ENCODE measurements around the gene LITAF.
"Not testable (repeated sequence)": the region's sequence is repeated elsewhere in the genome, so short reads cannot be mapped to it uniquely, and the experiment has no call there.

LITAF gene

DNA sequence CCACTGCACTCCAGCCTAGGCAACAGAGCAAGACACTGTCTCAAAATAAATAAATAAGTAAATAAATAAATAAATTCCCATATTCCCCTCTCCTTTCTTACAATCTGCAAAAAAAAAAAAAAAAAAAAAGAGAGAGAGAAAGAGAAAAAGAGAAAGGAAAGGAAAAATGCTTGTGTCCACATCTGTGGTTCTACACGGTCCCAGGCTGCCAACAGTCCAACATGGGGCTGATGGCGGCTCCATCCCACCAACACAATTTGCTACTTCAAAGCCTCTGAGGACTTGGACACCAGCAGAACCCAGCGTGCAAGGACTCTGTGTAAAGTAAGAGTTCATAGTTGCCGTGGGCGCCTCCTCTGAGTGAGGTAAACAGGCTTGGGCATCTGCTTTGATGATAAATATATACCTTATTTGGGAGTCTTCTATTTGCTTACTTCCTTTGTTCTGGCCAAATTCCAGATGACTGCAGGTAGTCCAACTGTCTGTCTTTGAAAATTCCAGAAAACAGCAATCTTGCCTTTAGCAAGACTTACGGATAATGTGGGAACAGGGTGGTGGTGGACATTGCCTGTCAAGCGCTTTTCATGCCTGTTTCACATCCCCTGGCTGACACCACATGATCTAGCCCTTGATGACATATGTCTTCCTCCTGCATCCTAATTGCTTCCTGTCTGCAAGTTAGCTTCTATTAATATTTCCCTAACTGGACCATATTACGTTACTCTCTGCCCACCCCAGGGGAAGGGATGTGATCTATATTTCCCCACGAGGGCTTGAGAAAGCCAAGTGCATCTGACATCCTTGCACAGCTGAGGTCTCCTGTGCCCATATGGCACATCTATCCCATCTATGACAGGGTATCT is 10.1 kb downstream of the LITAF start:
- in situ Hi-C loops (cut with MboI; ENCODE audit: low sequenced_read_pairs) = no loop called here

DNA sequence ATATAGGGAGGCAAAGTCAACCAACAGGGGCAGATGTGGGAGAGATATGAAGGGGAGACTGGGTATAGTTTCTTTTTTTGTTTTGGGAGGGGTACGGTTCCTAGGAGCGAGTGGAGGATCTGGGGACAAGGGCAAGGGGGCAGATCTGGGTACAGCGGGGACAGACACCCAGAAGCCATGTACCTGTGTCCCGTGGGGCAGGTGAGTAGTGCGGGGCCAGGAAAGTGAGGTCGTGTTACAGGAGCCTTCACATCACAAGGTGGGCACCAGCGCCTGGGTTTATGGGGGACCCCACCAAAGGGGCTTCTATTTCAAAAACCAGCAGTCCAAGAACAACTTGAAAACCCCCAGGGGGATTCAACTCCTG is 11.5 kb downstream of the LITAF start:
- in situ Hi-C loops (cut with MboI; ENCODE audit: low sequenced_read_pairs) = no loop called here

DNA sequence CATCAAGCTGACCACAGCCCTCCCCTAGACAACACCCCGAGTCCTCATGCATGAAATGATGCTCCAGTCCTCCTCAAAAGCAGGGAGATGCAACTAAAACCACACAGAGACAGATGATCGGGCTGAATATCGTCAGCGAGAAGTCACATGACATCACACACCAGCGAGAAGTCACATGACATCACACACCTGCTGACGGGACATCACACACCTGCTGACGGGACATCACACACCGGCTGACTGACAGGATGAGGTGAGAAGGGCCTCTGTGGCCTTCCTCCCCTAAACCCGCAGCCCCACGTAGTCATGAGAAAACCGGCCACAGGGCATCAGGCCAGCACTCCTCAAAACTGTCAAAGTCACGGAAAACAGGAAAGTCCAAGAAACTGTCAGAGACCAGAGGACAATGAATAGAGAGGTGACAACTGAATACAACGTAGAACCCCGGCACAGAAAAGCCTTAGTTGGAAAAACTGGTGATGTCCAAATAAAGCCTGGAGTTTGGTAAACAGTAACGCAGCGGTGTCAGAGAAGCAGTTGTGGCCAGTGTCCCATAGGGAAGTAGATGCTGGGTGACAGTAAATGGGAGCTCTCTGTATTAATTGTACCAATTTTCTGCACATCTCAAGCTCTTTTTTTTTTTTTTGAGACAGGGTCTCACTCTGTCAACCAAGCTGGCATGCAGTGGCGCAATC is 14.3 kb downstream of the LITAF start:
- in situ Hi-C loops (cut with MboI; ENCODE audit: low sequenced_read_pairs) = no loop called here

DNA sequence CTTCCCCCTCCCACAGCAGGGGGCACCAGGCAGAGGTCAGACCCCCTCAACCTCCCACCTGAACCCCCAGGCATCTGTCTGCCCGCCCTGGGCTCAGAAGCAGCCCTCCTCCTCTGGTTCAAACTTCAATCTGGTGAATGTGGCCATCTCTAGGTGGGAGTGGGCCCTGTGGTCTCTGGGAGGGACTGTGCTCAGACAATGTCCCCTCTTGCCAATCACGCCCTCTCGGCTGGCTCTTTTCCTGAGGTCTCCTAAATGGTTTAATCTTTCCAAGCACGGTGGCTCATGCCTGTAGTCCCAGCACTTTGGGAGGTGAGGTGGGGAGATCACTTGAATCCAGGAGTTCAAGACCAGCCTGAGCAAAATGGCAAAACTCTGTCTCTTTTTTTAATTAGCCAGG is 15.2 kb downstream of the LITAF start:
- in situ Hi-C loops (cut with MboI; ENCODE audit: low sequenced_read_pairs) = no loop called here

DNA sequence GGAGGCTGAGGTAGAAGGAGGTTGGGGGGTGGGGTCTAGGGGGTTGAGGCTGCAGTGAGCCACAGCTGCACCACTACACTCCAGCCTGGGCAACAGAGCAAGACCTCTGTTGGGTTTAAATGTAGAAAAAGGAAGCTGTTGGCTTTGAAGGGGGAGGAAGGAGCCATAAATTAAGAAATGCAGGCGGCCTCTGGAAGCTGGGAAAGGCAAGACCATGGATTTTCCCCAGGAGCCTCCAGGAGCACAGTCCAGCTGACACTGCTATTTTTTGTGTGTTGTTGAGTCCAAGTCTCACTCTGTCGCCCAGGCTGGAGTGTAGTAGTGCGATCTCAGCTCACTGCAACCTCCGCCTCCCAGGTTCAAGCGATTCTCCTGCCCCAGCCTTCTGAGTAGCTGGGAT is 15.9 kb downstream of the LITAF start:
- in situ Hi-C loops (cut with MboI; ENCODE audit: low sequenced_read_pairs) = no loop called here

DNA sequence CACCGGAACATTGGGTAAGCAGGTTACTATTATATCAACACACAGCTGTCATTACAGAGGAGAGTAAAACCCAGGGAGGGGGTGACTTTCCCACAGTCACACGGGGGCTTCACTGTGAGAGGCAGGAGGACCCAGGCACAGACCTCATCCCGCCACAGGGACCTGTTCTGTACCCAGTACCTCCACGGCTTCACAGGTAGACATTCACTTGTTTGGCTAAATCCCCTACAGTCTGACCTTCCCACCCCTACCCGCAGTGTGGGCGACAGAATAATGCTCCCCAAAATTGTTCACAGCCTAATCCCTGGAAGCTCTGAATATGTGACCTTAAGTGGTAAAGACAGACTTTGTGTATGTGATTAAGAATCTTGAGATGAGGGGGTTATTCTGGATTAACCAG is 16.5 kb downstream of the LITAF start:
- in situ Hi-C loops (cut with MboI; ENCODE audit: low sequenced_read_pairs) = no loop called here

DNA sequence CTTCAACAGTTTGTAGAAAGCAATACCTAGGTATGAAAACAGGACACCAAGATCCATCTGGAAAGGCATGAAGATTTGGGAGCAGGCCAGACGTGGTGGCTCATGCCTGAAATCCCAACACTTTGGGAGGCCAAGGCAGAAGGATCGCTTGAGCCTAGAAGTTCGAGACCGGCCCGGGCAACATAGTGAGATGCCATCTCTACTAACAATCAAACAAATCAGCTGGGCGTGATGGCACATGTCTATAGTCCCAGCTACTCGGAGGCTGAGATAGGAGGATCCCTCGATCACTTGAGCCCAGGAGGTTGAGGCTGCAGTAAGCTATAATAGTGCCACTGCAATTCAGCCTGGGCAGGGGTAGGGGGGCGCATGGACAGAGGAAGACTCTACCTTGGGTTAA is 20.3 kb downstream of the LITAF start:
- in situ Hi-C loops (cut with MboI; ENCODE audit: low sequenced_read_pairs) = no loop called here

DNA sequence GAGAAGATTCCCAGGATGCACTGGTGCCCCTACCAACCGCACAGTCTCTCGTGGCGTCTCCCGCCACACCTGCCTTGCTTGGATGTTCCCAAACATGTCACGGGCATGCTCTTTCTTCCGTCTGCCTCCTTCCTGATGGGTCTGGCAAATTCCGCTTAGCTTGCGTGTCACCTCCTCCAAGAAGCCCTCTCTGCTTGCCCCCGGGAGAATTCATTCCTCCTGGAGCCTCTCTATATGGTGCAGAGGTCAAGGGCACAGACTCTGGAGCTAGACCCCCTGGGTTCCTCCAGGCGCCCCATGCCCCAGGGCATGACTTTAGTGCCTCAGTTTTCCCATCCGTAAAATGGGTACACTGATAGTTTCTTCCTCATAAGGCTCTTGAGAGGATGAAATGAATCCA is 21.1 kb downstream of the LITAF start:
- in situ Hi-C loops (cut with MboI; ENCODE audit: low sequenced_read_pairs) = no loop called here

DNA sequence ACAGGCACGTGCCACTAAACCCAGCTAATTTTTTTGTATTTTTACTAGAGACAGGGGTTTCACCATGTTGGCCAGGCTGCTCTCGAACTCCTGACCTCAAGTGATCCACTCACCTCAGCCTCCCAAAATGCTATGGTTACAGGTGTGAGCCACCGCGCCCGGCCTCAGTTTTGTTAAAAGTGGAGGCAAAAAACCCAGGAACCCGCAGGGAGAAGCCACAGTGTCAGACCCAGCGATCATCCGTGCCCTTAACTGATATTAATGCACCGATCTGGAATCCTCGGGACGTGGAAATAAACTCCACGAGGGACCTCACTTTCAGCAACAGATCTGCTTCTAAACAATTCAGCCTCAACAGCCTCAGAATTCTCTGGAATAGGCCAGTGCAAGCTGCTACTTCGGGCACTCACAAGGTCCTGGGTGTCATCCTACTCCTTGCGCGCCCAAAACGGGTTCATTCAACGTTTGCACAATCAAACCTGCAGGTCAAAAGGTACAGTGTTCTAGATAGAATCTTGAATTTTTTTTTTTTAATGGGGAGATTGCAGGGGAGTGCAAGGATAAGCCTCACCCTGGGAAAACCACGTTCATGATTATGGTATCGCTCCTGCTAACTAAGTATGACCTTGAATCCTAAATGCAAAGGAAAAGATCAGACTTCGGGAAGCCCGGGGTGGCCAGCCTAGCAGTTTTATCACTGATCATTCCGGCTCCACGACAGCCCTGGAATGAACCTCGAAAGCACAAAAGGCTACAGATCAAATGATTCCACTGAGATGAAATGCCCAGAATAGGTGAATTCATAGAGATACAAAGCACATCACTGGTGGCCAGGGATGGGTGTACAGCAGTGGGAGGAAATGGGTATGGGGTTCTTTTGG is 22.4 kb downstream of the LITAF start:
- in situ Hi-C loops (cut with MboI; ENCODE audit: low sequenced_read_pairs) = no loop called here

DNA sequence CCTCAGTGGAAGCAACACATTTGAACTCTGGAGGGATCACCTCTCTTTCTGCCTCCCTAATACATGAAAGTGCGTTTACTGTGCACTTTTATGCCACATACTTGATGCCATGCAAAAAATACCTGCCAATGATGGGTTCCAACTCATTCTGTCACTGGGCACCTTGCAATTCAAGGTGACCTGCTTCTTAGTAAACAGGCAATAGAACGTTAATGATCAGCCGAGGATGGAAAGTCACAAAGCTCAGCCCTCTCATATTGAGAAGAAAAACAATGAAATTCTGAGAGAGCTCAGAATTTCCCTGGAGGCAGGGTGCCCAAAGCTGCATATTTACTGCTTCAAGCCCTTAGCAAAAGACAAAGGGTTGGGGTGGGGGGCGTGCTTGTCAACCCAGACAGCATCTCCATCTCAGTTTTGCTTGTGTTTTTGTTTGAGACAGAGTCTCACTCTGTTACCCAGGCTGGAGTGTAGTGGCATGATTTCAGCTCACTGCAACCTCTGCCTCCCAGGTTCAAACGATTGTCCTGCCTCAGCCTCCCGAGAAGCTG is 23.2 kb downstream of the LITAF start:
- in situ Hi-C loops (cut with MboI; ENCODE audit: low sequenced_read_pairs) = no loop called here

DNA sequence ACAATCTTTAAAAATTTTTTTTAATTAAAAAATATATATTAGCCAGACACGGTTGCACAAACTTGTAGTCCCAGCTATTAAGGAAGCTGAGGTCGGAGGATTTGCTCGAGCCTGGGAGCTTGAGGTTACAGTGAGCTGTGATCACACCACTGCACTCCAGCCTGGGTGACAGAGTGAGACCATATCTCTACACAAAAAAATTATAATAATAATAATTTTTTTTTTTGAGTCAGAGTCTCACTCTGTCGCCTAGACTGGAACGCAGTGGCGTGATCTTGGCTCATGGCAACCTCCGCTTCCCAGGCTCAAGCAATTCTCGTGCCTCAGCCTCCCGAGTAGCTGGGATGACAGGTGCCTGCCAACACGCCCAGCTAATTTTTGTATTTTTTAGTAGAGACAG is 23.8 kb downstream of the LITAF start:
- in situ Hi-C loops (cut with MboI; ENCODE audit: low sequenced_read_pairs) = no loop called here

DNA sequence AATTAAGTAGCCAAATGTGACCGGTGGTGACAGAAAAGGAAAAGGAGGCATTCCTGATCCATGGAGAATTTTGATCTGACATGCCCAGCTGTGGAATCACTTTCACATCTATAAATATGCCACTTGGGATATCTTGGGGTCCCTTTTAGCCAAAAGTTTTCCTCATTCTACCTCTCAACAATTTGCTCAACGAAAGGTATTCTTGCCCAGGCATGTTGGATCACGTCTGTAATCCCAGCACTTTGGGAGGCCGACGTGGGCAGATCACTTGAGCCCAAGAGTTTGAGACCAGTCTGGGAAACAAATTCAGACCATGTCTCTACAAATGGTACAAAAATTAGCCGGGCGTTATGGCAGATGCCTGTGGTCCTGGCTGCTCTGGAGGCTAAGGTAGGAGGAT is 24.3 kb downstream of the LITAF start:
- in situ Hi-C loops (cut with MboI; ENCODE audit: low sequenced_read_pairs) = no loop called here

DNA sequence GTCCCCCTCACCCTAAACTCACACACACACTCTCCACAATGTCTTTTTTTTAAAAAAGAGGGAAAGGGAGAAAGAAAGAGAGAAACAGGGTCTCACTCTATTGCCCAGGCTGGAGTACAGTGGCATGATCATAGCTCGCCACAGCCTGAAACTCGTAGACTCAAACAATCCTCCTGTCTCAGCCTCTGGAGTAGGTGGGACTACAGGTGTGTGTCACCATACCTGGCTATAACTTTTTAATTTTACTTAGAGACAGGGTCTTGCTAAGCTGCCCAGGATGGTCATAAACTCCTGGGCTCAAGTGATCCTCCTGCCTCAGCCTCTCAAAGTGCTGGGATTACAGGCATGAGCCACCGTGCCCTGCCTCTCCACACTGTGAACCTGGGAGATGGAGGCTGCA is 24.9 kb downstream of the LITAF start:
- in situ Hi-C loops (cut with MboI; ENCODE audit: low sequenced_read_pairs) = no loop called here

DNA sequence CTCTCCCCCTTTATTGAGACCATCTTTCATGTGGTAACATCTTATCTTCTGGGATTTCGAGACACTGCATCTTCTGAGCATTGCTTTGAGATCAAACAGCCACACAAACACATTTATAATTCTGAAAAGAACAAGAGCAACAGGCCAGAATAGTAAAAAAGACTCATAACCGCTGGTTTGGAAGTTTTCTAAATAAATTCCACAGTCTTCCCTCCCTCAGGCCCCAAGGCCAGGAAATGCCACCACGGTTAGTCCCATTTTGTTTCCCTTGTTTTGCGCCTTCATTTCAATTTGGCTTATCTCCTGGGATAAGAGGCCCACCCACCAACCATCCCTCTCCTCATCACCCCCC is 25.3 kb downstream of the LITAF start:
- in situ Hi-C loops (cut with MboI; ENCODE audit: low sequenced_read_pairs) = no loop called here

DNA sequence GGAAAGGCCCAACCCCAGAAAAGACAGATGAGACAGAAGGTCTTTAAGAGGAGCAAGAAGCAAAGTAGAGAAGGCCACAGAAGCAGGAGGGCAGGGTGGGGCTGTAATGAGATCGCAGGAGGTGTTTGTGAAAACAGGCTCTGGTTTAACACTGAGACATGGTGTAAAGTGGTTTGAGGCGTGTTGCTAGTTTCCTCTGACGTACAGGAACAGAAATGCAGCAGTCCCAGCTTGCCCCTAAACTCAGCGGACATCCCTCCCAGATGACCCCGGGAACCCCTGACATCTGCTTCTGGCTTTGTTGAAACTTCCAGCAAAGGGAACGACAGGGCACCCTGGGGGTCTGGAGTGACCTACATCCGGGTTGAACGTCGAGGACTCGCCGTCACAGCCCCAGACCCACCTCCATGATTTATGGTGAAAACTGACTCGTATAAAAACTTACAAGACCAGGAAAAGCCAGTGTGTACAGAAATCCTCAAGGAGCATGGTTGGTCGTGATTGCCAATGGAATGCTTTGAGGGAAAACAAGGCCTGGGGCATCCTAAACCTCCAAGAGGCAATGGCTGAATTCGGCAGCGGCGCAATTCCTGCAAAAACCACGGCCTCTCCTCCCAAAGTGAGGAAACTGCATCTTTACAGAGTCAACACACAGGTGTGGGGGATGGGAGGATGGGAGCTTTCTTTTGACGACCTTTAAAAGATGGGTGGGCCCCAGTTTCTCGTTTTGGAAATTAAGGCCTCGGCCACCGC is 25.8 kb downstream of the LITAF start:
- in situ Hi-C loops (cut with MboI; ENCODE audit: low sequenced_read_pairs) = no loop called here

DNA sequence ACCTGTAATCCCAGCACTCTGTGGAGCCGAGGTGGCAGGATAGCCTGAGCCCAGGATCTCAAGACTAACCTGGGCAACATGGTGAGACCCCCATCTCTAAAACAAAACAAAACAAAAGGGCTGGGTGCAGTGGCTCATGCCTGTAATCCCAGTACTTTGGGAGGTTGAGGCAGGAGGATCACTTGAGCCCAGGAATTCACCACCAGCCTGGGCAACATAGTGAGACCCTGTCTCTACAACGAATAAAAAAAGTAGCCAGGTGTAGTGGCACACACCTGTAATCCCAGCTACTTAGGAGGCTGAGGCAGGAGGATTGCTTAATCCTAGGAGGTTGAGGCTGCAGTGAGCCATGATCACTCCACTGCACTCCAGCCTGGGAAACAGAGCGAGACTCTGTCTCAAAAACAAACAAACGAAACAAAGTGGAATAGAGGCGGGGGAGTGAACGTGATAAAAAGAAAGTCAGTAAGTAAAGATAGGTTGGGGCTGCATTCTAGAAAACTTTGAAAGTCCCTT is 28.4 kb downstream of the LITAF start:
- in situ Hi-C loops (cut with MboI; ENCODE audit: low sequenced_read_pairs) = not testable (repeated sequence)

DNA sequence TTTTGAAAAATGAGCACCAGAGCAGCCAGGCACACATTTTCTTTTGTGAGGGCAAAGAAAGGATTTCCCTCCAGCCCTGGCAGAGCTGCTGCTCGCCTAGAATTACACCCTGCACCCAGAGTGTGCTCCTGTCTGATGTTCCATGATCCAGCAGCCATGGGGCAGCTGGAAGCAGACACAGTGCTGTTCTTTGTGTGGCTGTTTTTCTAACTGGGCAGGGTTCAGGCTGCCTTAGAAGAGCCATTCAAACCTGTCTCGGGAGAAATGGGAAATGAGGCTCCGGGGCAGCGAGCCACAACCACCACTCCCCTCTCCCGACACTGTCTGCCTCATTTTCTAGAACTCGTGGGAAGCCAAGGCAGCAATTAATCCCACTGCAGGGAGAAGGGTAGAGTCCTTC is 28.9 kb downstream of the LITAF start:
- in situ Hi-C loops (cut with MboI; ENCODE audit: low sequenced_read_pairs) = no loop called here

DNA sequence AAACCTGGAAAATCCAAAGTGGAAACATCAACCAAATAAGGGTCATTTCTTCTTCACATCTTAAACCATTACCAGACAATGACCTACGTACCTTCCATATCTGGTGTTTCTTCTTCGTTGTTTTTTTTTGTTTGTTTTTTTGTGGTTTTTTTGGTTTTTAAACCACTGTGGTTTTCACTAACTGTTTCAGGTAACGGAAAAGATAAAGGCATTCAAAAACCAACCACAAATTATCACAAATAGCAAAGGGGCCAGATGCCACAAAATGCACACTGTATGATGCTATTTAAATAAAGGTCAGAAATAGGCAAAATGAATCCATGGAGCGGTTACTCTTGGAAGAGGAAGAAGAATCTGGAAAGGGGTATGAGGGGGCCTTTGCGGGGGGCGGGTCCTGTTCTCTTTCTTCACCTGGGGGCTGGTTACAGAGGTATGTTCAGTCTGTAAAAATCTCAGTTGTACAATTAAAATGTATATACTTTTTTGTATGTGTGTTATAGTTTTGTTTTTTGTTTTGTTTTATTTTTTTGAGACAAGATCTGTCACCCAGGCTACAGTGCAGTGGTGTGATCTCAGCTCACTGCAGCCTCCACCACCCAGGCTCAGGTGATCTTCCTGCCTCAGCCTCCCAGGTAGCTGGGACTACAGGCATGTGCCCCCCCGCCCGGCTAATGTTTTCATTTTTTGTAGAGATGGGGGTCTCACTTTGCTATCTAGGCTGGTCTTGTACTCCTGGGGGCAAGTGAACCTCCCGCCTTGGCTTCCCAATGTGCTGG is 29.6 kb downstream of the LITAF start:
- in situ Hi-C loops (cut with MboI; ENCODE audit: low sequenced_read_pairs) = no loop called here

DNA sequence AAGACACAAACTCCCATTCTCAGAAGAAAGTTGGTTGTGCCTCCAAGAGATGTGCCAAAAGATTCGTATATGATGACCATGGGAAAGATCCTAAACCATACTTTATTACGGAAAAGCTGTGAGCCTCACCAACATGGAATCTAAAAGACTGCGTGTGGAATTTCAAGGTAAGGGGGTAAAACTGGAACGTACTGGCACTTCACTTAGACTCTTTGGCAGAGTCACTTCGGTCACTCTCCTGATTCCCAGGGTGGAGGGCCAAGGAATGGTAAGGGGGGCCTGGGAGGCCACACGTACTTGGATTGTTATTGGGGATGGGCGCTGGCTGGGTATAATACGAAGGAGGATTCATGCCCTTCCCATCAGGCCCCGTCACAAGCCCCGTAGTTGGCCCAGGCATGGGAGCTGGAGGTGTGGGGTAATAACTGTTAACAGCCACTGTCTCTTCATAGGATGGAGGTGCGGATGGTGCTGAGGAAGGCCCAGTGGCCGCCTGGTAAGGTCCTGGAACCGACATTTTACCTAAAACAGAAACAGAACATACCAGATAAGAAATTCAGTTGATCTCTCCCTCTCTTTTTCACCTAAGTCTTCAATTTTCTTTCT is 30.4 kb downstream of the LITAF start:
- in situ Hi-C loops (cut with MboI; ENCODE audit: low sequenced_read_pairs) = no loop called here
